GM12878 (cell line): ENCODE measurements around the gene FOXR1. TPM values are rescaled to one million over a fixed set of nuclear protein-coding genes. Genes with fewer than 3 reads are reported as not detected.

ENCODE experiments used
- ATF7 ChIP-seq: fragments of 450-650 bp; IDR thresholded peaks from 2 replicates; pipeline ENCODE4 v1.6.1; 2016; ENCODE audit warnings: low read depth, mild to moderate bottlenecking
- BHLHE40 ChIP-seq, 2 experiments: fragments of 450-650 bp in 1 of 2; IDR thresholded peaks; 2 replicates each; pipeline ENCODE4 v1.6.1; 2011 to 2017; ENCODE audit warnings: low read depth in 2 of 2, borderline replicate concordance in 1 of 2, improper control_type of control experiment in 1 of 2, low read length in 1 of 2, mild to moderate bottlenecking in 1 of 2
- CBFB ChIP-seq: IDR thresholded peaks from 2 replicates; pipeline ENCODE4 v1.6.1; 2016; ENCODE audit warnings: antibody characterized with exemption, low read depth
- CHD1 ChIP-seq: IDR thresholded peaks from 2 replicates; pipeline ENCODE4 v1.6.1; 2012; ENCODE audit warnings: low read depth, low read length, improper control_type of control experiment
- CHD4 ChIP-seq: fragments of 200-600 bp; sonication (generic); IDR thresholded peaks from 2 replicates; pipeline ENCODE4 v1.6.1; 2016; ENCODE audit warnings: mild to moderate bottlenecking
- CREB1 ChIP-seq: IDR thresholded peaks from 2 replicates; pipeline ENCODE4 v1.6.1; 2012; ENCODE audit warnings: low read depth, mild to moderate bottlenecking, inconsistent platforms
- IKZF1 ChIP-seq: fragments of 450-650 bp; conservative IDR thresholded peaks from 2 replicates; pipeline ENCODE4 v1.6.1; 2017; ENCODE audit warnings: antibody characterized with exemption, mild to moderate bottlenecking
- LARP7 ChIP-seq: fragments of 450-650 bp; IDR thresholded peaks from 2 replicates; pipeline ENCODE4 v1.6.1; 2017; ENCODE audit warnings: mild to moderate bottlenecking
- MEF2A ChIP-seq: IDR thresholded peaks from 2 replicates; pipeline ENCODE4 v1.6.1; 2011; ENCODE audit warnings: low read depth, mild to moderate bottlenecking, low read length, moderate library complexity; ENCODE audit not compliant: insufficient read depth
- MXI1 ChIP-seq: fragments of 150-350 bp; IDR thresholded peaks from 2 replicates; pipeline ENCODE4 v1.6.1; 2011; ENCODE audit warnings: low read depth, mild to moderate bottlenecking, inconsistent platforms, low read length, improper control_type of control experiment
- MYC ChIP-seq: IDR thresholded peaks from 2 replicates; pipeline ENCODE4 v1.6.1; 2011; ENCODE audit warnings: mild to moderate bottlenecking, low read length, moderate library complexity, inconsistent platforms; ENCODE audit not compliant: insufficient read depth, insufficient replicate concordance, insufficient read length, severe bottlenecking
- NBN ChIP-seq: fragments of 450-650 bp; IDR thresholded peaks from 2 replicates; pipeline ENCODE4 v1.6.1; 2016
- PAX5 ChIP-seq: IDR thresholded peaks from 2 replicates; pipeline ENCODE4 v1.6.1; 2011; ENCODE audit warnings: low read depth, low read length, borderline replicate concordance
- RCOR1 ChIP-seq: conservative IDR thresholded peaks from 2 replicates; pipeline ENCODE4 v1.6.1; 2012; ENCODE audit warnings: low read depth, low read length, improper control_type of control experiment
- RUNX3 ChIP-seq: IDR thresholded peaks from 2 replicates; pipeline ENCODE4 v1.6.1; 2012; ENCODE audit warnings: low read length, inconsistent platforms
- SMARCA5 ChIP-seq: fragments of 450-650 bp; IDR thresholded peaks from 2 replicates; pipeline ENCODE4 v1.6.1; 2017; ENCODE audit warnings: mild to moderate bottlenecking
- SUPT20H ChIP-seq: IDR thresholded peaks from 2 replicates; pipeline ENCODE4 v1.6.1; 2011; ENCODE audit warnings: low read depth, mild to moderate bottlenecking, low read length, moderate library complexity, borderline replicate concordance; ENCODE audit not compliant: control insufficient read depth
- TCF12 ChIP-seq: IDR thresholded peaks from 2 replicates; pipeline ENCODE4 v1.6.1; 2011; ENCODE audit warnings: low read depth, mild to moderate bottlenecking, low read length
- ZBED1 ChIP-seq: IDR thresholded peaks from 2 replicates; pipeline ENCODE4 v1.6.1; 2016; ENCODE audit warnings: borderline replicate concordance
- polyA plus RNA-seq, 11 experiments: library from polyadenylated mRNA; depleted of rRNA in 4 of 11; unstranded in 6 of 11; stranded (reverse) in 5 of 11; fragments of >200 nt; fragmentation: Nextera tagmentation in 4 of 11; fragmentation: Illumina TruSeq in 1 of 11; extraction: Ambion mirVana in 4 of 11; extraction: Trizol in 1 of 11; gene quantifications; 1 replicate in 1 of 11; 2 replicates in 10 of 11; pipeline versions ENCODE4 v1.2.1 to v1.2.3, GENCODE V29; 2011 to 2016; ENCODE audit warnings: inconsistent platforms in 2 of 11, missing spikeins in 2 of 11, low read depth in 1 of 11
- total RNA-seq, 4 experiments: library from RNA; depleted of rRNA in 3 of 4; stranded (reverse); fragments of >200 nt in 3 of 4; fragmentation: Illumina TruSeq in 1 of 4; extraction: Trizol in 1 of 4; gene quantifications; 2 replicates each; pipeline versions ENCODE4 v1.2.1 to v1.2.3, GENCODE V29; 2013 to 2021
- TF ChIP-seq, protein P1 (sequence below): fragments of 450-650 bp; IDR thresholded peaks from 2 replicates; pipeline ENCODE4 v1.6.1; 2017; ENCODE audit warnings: low read depth, mild to moderate bottlenecking, moderate library complexity
- TF ChIP-seq, protein P2 (sequence below): IDR thresholded peaks from 2 replicates; pipeline ENCODE4 v1.6.1; 2012; ENCODE audit warnings: low read depth, low read length, improper control_type of control experiment
- TF ChIP-seq, protein P3 (sequence below): fragments of 450-650 bp; IDR thresholded peaks from 2 replicates; pipeline ENCODE4 v1.6.1; 2017; ENCODE audit warnings: mild to moderate bottlenecking, moderate library complexity

FOXR1 gene
- total and polyA plus RNA-seq, 10 of the 15 experiments (the other 5 are each of a cell fraction or from before 2014, with no cell fraction given): not detected

DNA sequence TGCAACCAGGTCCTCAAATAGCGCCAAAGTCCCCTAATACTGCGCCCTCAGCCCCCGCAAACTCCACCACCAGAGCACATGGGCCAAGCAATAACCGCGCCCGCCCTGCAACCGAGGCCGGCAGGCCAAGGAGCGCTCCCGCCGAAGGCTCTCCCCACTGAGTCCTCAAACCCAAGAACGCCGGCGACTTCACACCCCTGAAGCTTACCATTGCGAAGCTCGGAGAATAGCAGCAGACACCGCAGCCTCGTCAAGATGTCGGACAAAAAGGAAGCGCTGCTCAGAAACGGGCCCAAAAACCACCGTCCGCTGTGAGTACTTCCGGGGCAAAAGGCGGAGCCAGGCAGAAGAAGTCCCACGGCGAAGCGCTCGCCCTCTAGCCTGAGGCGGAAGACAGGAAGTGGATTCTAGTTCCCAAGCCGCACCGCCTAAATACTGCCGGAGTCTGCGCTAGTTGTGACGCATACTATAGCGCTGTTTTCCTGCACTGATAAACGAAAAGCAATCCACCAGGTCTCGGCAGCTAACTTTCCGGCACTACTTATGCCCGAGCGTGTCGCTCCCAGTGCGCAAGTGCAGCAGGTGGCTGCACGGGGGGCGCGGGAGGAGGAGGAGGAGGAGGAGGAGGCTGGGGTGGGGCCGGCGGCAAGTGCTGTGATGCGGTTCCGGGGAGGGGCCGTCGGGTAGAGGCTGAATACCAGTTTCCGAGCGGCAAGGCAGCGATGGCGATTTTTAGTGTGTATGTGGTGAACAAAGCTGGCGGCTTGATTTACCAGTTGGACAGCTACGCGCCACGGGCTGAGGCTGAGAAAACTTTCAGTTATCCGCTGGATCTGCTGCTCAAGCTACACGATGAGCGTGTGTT lies 46.7 kb downstream of the FOXR1 start, which contains the start of the genes RPS25 and TRAPPC4 (continued):
- TF ChIP-seq, protein P1, sequence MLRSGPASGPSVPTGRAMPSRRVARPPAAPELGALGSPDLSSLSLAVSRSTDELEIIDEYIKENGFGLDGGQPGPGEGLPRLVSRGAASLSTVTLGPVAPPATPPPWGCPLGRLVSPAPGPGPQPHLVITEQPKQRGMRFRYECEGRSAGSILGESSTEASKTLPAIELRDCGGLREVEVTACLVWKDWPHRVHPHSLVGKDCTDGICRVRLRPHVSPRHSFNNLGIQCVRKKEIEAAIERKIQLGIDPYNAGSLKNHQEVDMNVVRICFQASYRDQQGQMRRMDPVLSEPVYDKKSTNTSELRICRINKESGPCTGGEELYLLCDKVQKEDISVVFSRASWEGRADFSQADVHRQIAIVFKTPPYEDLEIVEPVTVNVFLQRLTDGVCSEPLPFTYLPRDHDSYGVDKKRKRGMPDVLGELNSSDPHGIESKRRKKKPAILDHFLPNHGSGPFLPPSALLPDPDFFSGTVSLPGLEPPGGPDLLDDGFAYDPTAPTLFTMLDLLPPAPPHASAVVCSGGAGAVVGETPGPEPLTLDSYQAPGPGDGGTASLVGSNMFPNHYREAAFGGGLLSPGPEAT: peak; percentile 82
- no peak for TF ChIP-seq ZBED1
- peak; percentile 69 for TF ChIP-seq NBN
- TF ChIP-seq TCF12: 0 out of 2 replicates have a peak, but pooled peaks have one; percentile 52
- peak in 1 of 2 experiments; percentile 68; a peak in 1 of 4 replicates for TF ChIP-seq BHLHE40 (IDR thresholded peaks at IDR 0.05; ENCODE audit: borderline replicate concordance in 1 of 2, low read depth in 2 of 2, low read length in 1 of 2)
- TF ChIP-seq, protein P2, sequence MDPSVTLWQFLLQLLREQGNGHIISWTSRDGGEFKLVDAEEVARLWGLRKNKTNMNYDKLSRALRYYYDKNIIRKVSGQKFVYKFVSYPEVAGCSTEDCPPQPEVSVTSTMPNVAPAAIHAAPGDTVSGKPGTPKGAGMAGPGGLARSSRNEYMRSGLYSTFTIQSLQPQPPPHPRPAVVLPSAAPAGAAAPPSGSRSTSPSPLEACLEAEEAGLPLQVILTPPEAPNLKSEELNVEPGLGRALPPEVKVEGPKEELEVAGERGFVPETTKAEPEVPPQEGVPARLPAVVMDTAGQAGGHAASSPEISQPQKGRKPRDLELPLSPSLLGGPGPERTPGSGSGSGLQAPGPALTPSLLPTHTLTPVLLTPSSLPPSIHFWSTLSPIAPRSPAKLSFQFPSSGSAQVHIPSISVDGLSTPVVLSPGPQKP: peak; percentile 11; the same call in 1 of the 2 replicates
- TF ChIP-seq RUNX3: peak; percentile 88
- no peak for TF ChIP-seq SUPT20H
- TF ChIP-seq MYC: peak; percentile 82
- no peak; the same call in 1 of the 2 replicates for TF ChIP-seq LARP7
- 0 out of 2 replicates have a peak, but pooled peaks have one; percentile 56 for TF ChIP-seq CHD1
- 0 out of 2 replicates have a peak, but pooled peaks have one; percentile 32 for TF ChIP-seq MEF2A
- TF ChIP-seq CBFB: peak; percentile 93
- peak; percentile 86 for TF ChIP-seq IKZF1
- peak; percentile 18; the same call in 1 of the 2 replicates for TF ChIP-seq PAX5
- TF ChIP-seq, protein P3, sequence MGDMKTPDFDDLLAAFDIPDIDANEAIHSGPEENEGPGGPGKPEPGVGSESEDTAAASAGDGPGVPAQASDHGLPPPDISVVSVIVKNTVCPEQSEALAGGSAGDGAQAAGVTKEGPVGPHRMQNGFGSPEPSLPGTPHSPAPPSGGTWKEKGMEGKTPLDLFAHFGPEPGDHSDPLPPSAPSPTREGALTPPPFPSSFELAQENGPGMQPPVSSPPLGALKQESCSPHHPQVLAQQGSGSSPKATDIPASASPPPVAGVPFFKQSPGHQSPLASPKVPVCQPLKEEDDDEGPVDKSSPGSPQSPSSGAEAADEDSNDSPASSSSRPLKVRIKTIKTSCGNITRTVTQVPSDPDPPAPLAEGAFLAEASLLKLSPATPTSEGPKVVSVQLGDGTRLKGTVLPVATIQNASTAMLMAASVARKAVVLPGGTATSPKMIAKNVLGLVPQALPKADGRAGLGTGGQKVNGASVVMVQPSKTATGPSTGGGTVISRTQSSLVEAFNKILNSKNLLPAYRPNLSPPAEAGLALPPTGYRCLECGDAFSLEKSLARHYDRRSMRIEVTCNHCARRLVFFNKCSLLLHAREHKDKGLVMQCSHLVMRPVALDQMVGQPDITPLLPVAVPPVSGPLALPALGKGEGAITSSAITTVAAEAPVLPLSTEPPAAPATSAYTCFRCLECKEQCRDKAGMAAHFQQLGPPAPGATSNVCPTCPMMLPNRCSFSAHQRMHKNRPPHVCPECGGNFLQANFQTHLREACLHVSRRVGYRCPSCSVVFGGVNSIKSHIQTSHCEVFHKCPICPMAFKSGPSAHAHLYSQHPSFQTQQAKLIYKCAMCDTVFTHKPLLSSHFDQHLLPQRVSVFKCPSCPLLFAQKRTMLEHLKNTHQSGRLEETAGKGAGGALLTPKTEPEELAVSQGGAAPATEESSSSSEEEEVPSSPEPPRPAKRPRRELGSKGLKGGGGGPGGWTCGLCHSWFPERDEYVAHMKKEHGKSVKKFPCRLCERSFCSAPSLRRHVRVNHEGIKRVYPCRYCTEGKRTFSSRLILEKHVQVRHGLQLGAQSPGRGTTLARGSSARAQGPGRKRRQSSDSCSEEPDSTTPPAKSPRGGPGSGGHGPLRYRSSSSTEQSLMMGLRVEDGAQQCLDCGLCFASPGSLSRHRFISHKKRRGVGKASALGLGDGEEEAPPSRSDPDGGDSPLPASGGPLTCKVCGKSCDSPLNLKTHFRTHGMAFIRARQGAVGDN: peak; percentile 69
- TF ChIP-seq ATF7: peak; percentile 66; the same call in 1 of the 2 replicates
- TF ChIP-seq CREB1: peak; percentile 92
- peak; percentile 55; the same call in 1 of the 2 replicates for TF ChIP-seq SMARCA5
- no peak for TF ChIP-seq CHD4
- TF ChIP-seq RCOR1: 0 out of 2 replicates have a peak, but pooled peaks have one; percentile 23
- TF ChIP-seq MXI1: peak; percentile 84
